ENCODE data around the gene ESPL1.

GRCh38 chr12:53219292-53219955 is 48.7 kb upstream of the ESPL1 start:
- TF ChIP-seq CTCF (IDR thresholded peaks at IDR 0.05): no peak
- peak; percentile 19 for TF ChIP-seq POLR2A (IDR thresholded peaks at IDR 0.05)
- TF ChIP-seq POLR2AphosphoS5 (IDR thresholded peaks at IDR 0.05): no peak

Data from prostate gland (tissue), 2 donors.